Measurements from ENCODE around the gene TPK1.

DNA sequence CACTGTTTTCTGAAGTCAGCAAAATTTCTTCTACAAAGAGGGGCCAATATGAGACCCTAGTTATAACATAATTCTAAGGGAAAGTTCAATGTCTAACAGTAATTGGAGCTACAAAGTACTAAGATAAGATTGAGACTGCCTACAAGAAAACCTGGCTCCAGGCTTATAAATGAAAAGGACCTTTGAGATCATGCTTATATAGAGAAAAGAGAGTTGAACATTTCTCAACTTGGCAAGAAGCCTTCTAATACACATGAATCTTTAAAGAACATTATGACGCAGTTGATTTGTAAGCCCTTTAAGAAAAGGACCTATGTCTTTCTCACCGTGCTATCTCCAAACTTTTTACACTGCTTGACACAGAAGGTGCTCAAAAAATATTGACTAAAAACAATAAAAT is 87.9 kb downstream of the TPK1 start:
- TF ChIP-seq, protein P1, sequence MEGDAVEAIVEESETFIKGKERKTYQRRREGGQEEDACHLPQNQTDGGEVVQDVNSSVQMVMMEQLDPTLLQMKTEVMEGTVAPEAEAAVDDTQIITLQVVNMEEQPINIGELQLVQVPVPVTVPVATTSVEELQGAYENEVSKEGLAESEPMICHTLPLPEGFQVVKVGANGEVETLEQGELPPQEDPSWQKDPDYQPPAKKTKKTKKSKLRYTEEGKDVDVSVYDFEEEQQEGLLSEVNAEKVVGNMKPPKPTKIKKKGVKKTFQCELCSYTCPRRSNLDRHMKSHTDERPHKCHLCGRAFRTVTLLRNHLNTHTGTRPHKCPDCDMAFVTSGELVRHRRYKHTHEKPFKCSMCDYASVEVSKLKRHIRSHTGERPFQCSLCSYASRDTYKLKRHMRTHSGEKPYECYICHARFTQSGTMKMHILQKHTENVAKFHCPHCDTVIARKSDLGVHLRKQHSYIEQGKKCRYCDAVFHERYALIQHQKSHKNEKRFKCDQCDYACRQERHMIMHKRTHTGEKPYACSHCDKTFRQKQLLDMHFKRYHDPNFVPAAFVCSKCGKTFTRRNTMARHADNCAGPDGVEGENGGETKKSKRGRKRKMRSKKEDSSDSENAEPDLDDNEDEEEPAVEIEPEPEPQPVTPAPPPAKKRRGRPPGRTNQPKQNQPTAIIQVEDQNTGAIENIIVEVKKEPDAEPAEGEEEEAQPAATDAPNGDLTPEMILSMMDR (IDR thresholded peaks at IDR 0.05; ENCODE audit: low read depth, low read length, poor library complexity, severe bottlenecking), result no peak
- no peak for TF ChIP-seq EZH2phosphoT487 (IDR thresholded peaks at IDR 0.05; ENCODE audit: borderline replicate concordance, low read length)

Measured in DOHH2 (cell line).